Endodermal cell (in vitro differentiated cells): ENCODE measurements around the gene GRM3. TPM values are rescaled to one million over a fixed set of nuclear protein-coding genes. Genes with fewer than 3 reads are reported as not detected.

Experiments used
- DNase-seq: peaks from one replicate; pipeline ENCODE4 v3.0.0-alpha.2; 2017
- H3K27ac ChIP-seq: 2 replicates; pipeline ENCODE4 v1.5.1; 2013; ENCODE audit warnings: mild to moderate bottlenecking, low read depth, low read length, moderate library complexity
- H3K27me3 ChIP-seq: 2 replicates; pipeline ENCODE4 v1.6.1; 2013; ENCODE audit warnings: mild to moderate bottlenecking, low read length, moderate library complexity; ENCODE audit not compliant: insufficient read depth, control insufficient read depth, poor library complexity, severe bottlenecking
- H3K36me3 ChIP-seq: 2 replicates; pipeline ENCODE4 v1.7.0; 2013; ENCODE audit warnings: mild to moderate bottlenecking, low read length, moderate library complexity; ENCODE audit not compliant: control insufficient read depth, insufficient read depth
- H3K4me1 ChIP-seq: one replicate; pipeline ENCODE4 v1.7.0; 2013; ENCODE audit warnings: low read length; ENCODE audit not compliant: control insufficient read depth, insufficient read depth
- H3K4me3 ChIP-seq: 2 replicates; pipeline ENCODE4 v1.5.1; 2013; ENCODE audit warnings: mild to moderate bottlenecking, low read length, moderate library complexity
- H3K9ac ChIP-seq: 2 replicates; pipeline ENCODE4 v1.6.1; 2013; ENCODE audit warnings: mild to moderate bottlenecking, low read length, moderate library complexity; ENCODE audit not compliant: poor library complexity, severe bottlenecking; ENCODE audit errors: extremely low read depth
- H3K9me3 ChIP-seq: 2 replicates; pipeline ENCODE4 v1.6.1; 2013; ENCODE audit warnings: mild to moderate bottlenecking, low read length, moderate library complexity; ENCODE audit not compliant: control insufficient read depth
- H3K27ac Mint-ChIP-seq: 2 replicates; pipeline ENCODE4 v1.8.0; 2020; ENCODE audit warnings: mixed read lengths
- H3K27me3 Mint-ChIP-seq: 2 replicates; pipeline ENCODE4 v1.8.0; 2021; ENCODE audit warnings: mild to moderate bottlenecking, mixed read lengths; ENCODE audit not compliant: insufficient read depth
- H3K36me3 Mint-ChIP-seq: 2 replicates; pipeline ENCODE4 v1.8.0; 2020; ENCODE audit warnings: low read depth, mixed read lengths
- H3K4me1 Mint-ChIP-seq: 2 replicates; pipeline ENCODE4 v1.8.0; 2020; ENCODE audit warnings: mixed read lengths
- H3K4me3 Mint-ChIP-seq: 2 replicates; pipeline ENCODE4 v1.8.0; 2020; ENCODE audit warnings: mild to moderate bottlenecking, moderate library complexity, mixed read lengths
- H3K9me3 Mint-ChIP-seq: 2 replicates; pipeline ENCODE4 v1.8.0; 2020; ENCODE audit warnings: mild to moderate bottlenecking, mixed read lengths
- WGBS, 2 experiments: methylation state at CpG; one replicate each; pipeline versions ENCODE4 v1.1.5 to v1.1.7; 2013; ENCODE audit warnings: missing lambda C conversion rate in 2 of 2, mixed read lengths in 1 of 2; ENCODE audit not compliant: insufficient coverage in 1 of 2, insufficient read length in 1 of 2; 5-methylcytosine and 5-hydroxymethylcytosine counted together
- total RNA-seq, 2 donors: library from RNA; stranded (reverse); fragmentation: NEBNext Ultra II Directional in 1 of 2; extraction: Animal tissue kit (Norgen Biotek cat#: 25700) in 1 of 2; gene quantifications; 2 replicates in 1 of 2; 3 replicates in 1 of 2; pipeline ENCODE4 v1.2.1, GENCODE V29; 2021
- TF ChIP-seq, protein P1 (sequence below): fragments of 200-600 bp; sonication (generic); conservative IDR thresholded peaks from 2 replicates; pipeline ENCODE4 v1.5.0; 2021; ENCODE audit warnings: antibody characterized with exemption, mild to moderate bottlenecking

Gene GRM3
- total RNA-seq, 2 donors from 2014 or later, result 0.75 to 0.91 TPM

DNA sequence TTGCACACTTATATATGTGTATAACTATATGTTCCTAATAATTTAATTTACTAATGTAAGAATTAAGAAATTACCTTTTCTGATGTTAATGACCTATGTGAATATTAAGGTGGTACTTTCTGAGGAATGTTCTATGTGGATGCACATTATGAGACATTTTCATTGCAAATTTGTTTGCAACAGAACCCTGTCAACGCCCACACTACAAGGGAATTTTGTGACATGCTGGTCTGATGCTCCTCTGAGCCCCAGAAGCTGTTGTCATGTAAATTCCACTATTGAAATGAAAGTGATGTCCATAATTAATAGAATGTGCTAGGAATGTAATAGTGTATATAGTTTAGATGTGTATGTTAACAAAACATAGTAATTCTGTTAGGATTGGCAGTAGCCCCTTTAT, 4.5 kb downstream of the GRM3 start:
- no peak overlapping the region for H3K9ac ChIP-seq
- Mint-ChIP-seq H3K4me1 (peaks cover 18% of the 10 kb centered on the region), H3K9me3 (no peaks in the 10 kb centered on the region), H3K4me3 (no peak overlapping the region), H3K27me3 (peaks cover 36% of the 10 kb centered on the region), H3K36me3 (no peaks in the 10 kb centered on the region), H3K27ac (no peak overlapping the region)
- H3K36me3 ChIP-seq, result no peaks in the 10 kb centered on the region
- no peaks in the 10 kb centered on the region for H3K9me3 ChIP-seq
- H3K27ac ChIP-seq, result no peak overlapping the region
- no peak overlapping the region for H3K4me3 ChIP-seq
- H3K27me3 ChIP-seq, result peaks cover 25% of the 10 kb centered on the region
- no peaks in the 10 kb centered on the region for H3K4me1 ChIP-seq
- TF ChIP-seq, protein P1, sequence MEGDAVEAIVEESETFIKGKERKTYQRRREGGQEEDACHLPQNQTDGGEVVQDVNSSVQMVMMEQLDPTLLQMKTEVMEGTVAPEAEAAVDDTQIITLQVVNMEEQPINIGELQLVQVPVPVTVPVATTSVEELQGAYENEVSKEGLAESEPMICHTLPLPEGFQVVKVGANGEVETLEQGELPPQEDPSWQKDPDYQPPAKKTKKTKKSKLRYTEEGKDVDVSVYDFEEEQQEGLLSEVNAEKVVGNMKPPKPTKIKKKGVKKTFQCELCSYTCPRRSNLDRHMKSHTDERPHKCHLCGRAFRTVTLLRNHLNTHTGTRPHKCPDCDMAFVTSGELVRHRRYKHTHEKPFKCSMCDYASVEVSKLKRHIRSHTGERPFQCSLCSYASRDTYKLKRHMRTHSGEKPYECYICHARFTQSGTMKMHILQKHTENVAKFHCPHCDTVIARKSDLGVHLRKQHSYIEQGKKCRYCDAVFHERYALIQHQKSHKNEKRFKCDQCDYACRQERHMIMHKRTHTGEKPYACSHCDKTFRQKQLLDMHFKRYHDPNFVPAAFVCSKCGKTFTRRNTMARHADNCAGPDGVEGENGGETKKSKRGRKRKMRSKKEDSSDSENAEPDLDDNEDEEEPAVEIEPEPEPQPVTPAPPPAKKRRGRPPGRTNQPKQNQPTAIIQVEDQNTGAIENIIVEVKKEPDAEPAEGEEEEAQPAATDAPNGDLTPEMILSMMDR, result no peak
- WGBS, 2 experiments, result 45 to 84% methylated on average over 1 of the region's 1 CpG
- DNase-seq, result no peak

DNA sequence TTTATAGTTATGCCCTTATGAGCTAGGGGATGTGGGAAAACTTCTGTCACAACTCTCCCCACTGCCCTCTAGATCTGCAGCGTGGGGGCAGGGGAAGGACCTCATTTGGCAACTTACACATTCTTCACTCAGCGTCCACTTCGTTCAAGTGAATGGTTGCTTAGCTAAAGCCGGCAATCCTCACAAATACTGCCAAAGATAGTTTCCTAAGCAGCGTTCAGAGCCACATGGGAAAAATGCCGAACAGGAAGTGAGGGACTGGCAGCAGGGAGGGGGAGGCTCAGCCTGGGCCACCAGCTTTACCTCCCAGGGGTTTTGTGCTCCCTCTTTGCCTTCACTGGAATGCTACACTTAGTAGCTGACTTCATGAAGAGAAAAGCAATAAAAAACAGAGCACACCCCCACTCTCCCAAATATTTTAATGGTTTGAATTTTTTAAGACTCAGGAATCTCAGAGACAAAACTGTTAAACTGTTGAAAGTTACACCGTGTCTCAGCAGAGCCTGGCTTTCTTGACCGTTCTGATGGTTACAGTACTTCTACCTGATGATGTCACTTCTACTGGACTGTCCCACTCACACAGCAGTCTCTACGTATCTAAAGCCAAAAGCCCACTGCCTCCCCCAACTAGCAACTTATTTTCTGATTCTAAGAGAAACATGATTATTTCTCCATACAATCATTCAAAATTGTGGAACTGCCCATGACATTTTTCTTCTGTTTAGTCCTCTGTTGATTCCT, 10.4 kb downstream of the GRM3 start:
- Histone ChIP-seq H3K9me3 (no peaks in the 10 kb centered on the region), H3K4me1 (no peaks in the 10 kb centered on the region), H3K27me3 (no peaks in the 10 kb centered on the region), H3K4me3 (no peak overlapping the region), H3K36me3 (no peaks in the 10 kb centered on the region), H3K9ac (no peak overlapping the region), H3K27ac (no peak overlapping the region)
- DNase-seq, result peak; percentile 52
- H3K27ac Mint-ChIP-seq, result no peak overlapping the region
- no peaks in the 10 kb centered on the region for H3K27me3 Mint-ChIP-seq
- no peaks in the 10 kb centered on the region for H3K9me3 Mint-ChIP-seq
- no peak overlapping the region for H3K4me3 Mint-ChIP-seq
- 82 to 85% methylated on average over 8 to 9 of the region's 9 CpGs for WGBS, 2 experiments
- peaks cover 7% of the 10 kb centered on the region for H3K4me1 Mint-ChIP-seq
- TF ChIP-seq, protein P1, result no peak
- no peaks in the 10 kb centered on the region for H3K36me3 Mint-ChIP-seq

DNA sequence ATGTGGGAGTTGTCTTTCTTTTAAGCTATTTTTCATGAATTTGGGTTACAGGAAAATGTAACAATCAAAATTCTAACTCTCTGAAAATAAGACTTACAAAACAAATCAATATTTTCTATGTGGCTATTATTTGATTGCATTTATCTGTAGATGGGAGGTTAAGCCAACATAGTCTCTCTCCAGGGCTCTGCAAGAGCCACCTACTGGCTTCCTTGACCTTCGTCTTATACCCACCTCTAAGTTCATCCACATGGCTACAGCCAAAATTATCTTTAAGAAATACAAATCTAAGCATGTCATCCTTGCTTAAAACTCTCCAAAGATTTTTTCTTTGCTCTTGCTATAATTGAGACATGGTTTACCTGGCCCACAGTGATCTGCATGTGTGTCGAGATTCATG, 14.2 kb downstream of the GRM3 start:
- Histone ChIP-seq H3K4me3 (no peak overlapping the region), H3K9ac (no peak overlapping the region), H3K36me3 (no peaks in the 10 kb centered on the region), H3K27ac (no peak overlapping the region), H3K27me3 (no peaks in the 10 kb centered on the region), H3K9me3 (no peaks in the 10 kb centered on the region), H3K4me1 (peaks cover 3% of the 10 kb centered on the region)
- H3K4me1 Mint-ChIP-seq, result peaks cover 11% of the 10 kb centered on the region
- TF ChIP-seq, protein P1, result no peak
- H3K27ac Mint-ChIP-seq, result no peak overlapping the region
- no peaks in the 10 kb centered on the region for H3K27me3 Mint-ChIP-seq
- WGBS, 2 experiments, result 80 to 83% methylated on average over 1 to 2 of the region's 2 CpGs
- DNase-seq, result no peak
- H3K36me3 Mint-ChIP-seq, result no peaks in the 10 kb centered on the region
- H3K4me3 Mint-ChIP-seq, result no peak overlapping the region
- H3K9me3 Mint-ChIP-seq, result no peaks in the 10 kb centered on the region
